GM21381 (cell line): ENCODE data around the gene ZCCHC7.
"Not testable (repeated sequence)": the region's sequence is repeated elsewhere in the genome, so short reads cannot be mapped to it uniquely, and the experiment has no call there.

ENCODE experiments used
- ATAC-seq: cut with Tn5 transposase; IDR thresholded peaks from one replicate; pipeline ENCODE4 v1.9.1; 2021; ENCODE audit warnings: mild to moderate bottlenecking, moderate library complexity; ENCODE audit not compliant: unreplicated experiment

The ZCCHC7 gene

GRCh38 chr9:37290366-37290939 lies 170.1 kb downstream of the ZCCHC7 start:
- ATAC-seq: no peak

- no peak for ATAC-seq
Observed at GRCh38 chr9:37290940-37291485, 170.6 kb downstream of the ZCCHC7 start.

GRCh38 chr9:37291612-37292238 lies 171.4 kb downstream of the ZCCHC7 start:
- not testable (repeated sequence) for ATAC-seq

- ATAC-seq: no peak
Observed at GRCh38 chr9:37292896-37293295, 172.5 kb downstream of the ZCCHC7 start.

GRCh38 chr9:37293664-37294524 lies 173.5 kb downstream of the ZCCHC7 start:
- peak; percentile 59 for ATAC-seq

GRCh38 chr9:37295178-37295577 lies 174.8 kb downstream of the ZCCHC7 start:
- no peak for ATAC-seq

- ATAC-seq: no peak
Observed at GRCh38 chr9:37295796-37296195, 175.4 kb downstream of the ZCCHC7 start.

GRCh38 chr9:37297592-37297991 lies 177.2 kb downstream of the ZCCHC7 start:
- no peak for ATAC-seq

- ATAC-seq: no peak
Observed at GRCh38 chr9:37300620-37301019, 180.2 kb downstream of the ZCCHC7 start.

GRCh38 chr9:37301042-37301853 lies 180.9 kb downstream of the ZCCHC7 start:
- ATAC-seq: no peak

GRCh38 chr9:37301854-37302172 lies 181.4 kb downstream of the ZCCHC7 start:
- ATAC-seq: no peak

GRCh38 chr9:37302277-37302676 lies 181.9 kb downstream of the ZCCHC7 start:
- peak; percentile 76 for ATAC-seq

GRCh38 chr9:37303272-37303671 lies 182.9 kb downstream of the ZCCHC7 start:
- ATAC-seq: not testable (repeated sequence)

- ATAC-seq: peak; percentile 48
Observed at GRCh38 chr9:37309136-37309535, 188.8 kb downstream of the ZCCHC7 start.

GRCh38 chr9:37311938-37312708 lies 191.7 kb downstream of the ZCCHC7 start:
- ATAC-seq: no peak

- ATAC-seq: peak; percentile 57
Observed at GRCh38 chr9:37324261-37324683, 203.9 kb downstream of the ZCCHC7 start.

GRCh38 chr9:37324691-37325490 lies 204.5 kb downstream of the ZCCHC7 start:
- no peak for ATAC-seq

- no peak for ATAC-seq
Observed at GRCh38 chr9:37325778-37326177, 205.4 kb downstream of the ZCCHC7 start.

GRCh38 chr9:37327553-37327952 lies 207.2 kb downstream of the ZCCHC7 start:
- no peak for ATAC-seq
